Esophagus (tissue), 2 donors: ENCODE results near the gene MPRIP. TPM values are rescaled to one million over a fixed set of nuclear protein-coding genes. Genes with fewer than 3 reads are reported as not detected.

Experiments used
- H3K27ac ChIP-seq, 2 donors: one replicate each; pipeline ENCODE4 v1.5.1; 2013; ENCODE audit warnings: low read depth in 2 of 2, mild to moderate bottlenecking in 2 of 2, inconsistent platforms in 1 of 2, low read length in 1 of 2, moderate library complexity in 1 of 2
- H3K27me3 ChIP-seq, 2 donors: one replicate each; pipeline ENCODE4 v1.6.1; 2013; ENCODE audit warnings: low read length in 2 of 2, control low read depth in 1 of 2, mild to moderate bottlenecking in 1 of 2; ENCODE audit not compliant: insufficient read depth in 2 of 2, control insufficient read depth in 1 of 2
- H3K36me3 ChIP-seq, 2 donors: one replicate each; pipeline ENCODE4 v1.6.1; 2013; ENCODE audit warnings: low read length in 1 of 2; ENCODE audit not compliant: control insufficient read depth in 2 of 2, insufficient read depth in 2 of 2
- H3K4me1 ChIP-seq, 2 donors: one replicate each; pipeline ENCODE4 v1.6.1; 2013; ENCODE audit warnings: low read length in 1 of 2; ENCODE audit not compliant: control insufficient read depth in 2 of 2, insufficient read depth in 2 of 2
- H3K4me3 ChIP-seq, 2 donors: one replicate each; pipeline ENCODE4 v1.5.1; 2013; ENCODE audit warnings: low read length in 2 of 2, mild to moderate bottlenecking in 2 of 2, low read depth in 1 of 2, moderate library complexity in 1 of 2
- H3K9me3 ChIP-seq, 2 donors: one replicate each; pipeline ENCODE4 v1.6.1; 2013; ENCODE audit warnings: mild to moderate bottlenecking in 2 of 2, low read depth in 1 of 2, low read length in 1 of 2, moderate library complexity in 1 of 2; ENCODE audit not compliant: control insufficient read depth in 2 of 2, insufficient read depth in 1 of 2
- WGBS, 2 donors: extraction: QIAGEN DNeasy Blood & Tissue Kit; methylation state at CpG; one replicate each; pipeline ENCODE4 v1.1.7; 2013; 5-methylcytosine and 5-hydroxymethylcytosine counted together
- polyA plus RNA-seq, 2 donors: library from polyadenylated mRNA; stranded (reverse); fragments of 200-250 nt; gene quantifications; one replicate each; pipeline ENCODE4 v1.2.3, GENCODE V29; 2013
- donor health status: healthy with polysubstance abuse.
- donor health status: Bipolar disorder and iron deficiency.

MPRIP gene
- polyA plus RNA-seq, 2 donors = 122 to 226 TPM

- Histone ChIP-seq H3K4me1 (peaks cover 0 to 4% of the 10 kb centered on the region in 2 donors), H3K27ac (no peak overlapping the region), H3K9me3 (no peaks in the 10 kb centered on the region), H3K4me3 (no peak overlapping the region), H3K36me3 (peaks cover 27 to 63% of the 10 kb centered on the region in 2 donors), H3K27me3 (no peaks in the 10 kb centered on the region)
- 81 to 84% methylated on average over 13 of the region's 13 CpGs for WGBS, 2 donors
Measured at GRCh38 chr17:17144916-17145665, 102.8 kb downstream of the MPRIP start.

- WGBS, 2 donors = 82 to 85% methylated on average over 14 of the region's 14 CpGs
Measured at GRCh38 chr17:17146786-17147406, 104.6 kb downstream of the MPRIP start.

GRCh38 chr17:17147821-17148220, 105.6 kb downstream of the MPRIP start:
- Histone ChIP-seq H3K36me3 (peaks cover 27 to 52% of the 10 kb centered on the region in 2 donors), H3K27ac (no peak overlapping the region), H3K4me3 (no peak overlapping the region), H3K4me1 (peaks cover 10 to 12% of the 10 kb centered on the region in 2 donors), H3K9me3 (no peaks in the 10 kb centered on the region), H3K27me3 (no peaks in the 10 kb centered on the region)
- 82 to 86% methylated on average over 5 of the region's 5 CpGs for WGBS, 2 donors

More at GRCh38 chr17:17146786-17147406, 104.6 kb downstream of the MPRIP start:
- H3K27ac ChIP-seq = no peak overlapping the region
- H3K27me3 ChIP-seq = no peaks in the 10 kb centered on the region
- H3K4me1 ChIP-seq = peaks cover 2 to 3% of the 10 kb centered on the region in 2 donors
- H3K4me3 ChIP-seq = no peak overlapping the region
- H3K9me3 ChIP-seq = no peaks in the 10 kb centered on the region
- H3K36me3 ChIP-seq = peaks cover 27 to 57% of the 10 kb centered on the region in 2 donors

- H3K36me3 ChIP-seq = peaks cover 19 to 52% of the 10 kb centered on the region in 2 donors
- no peaks in the 10 kb centered on the region for H3K9me3 ChIP-seq
- 91% methylated on average over 9 of the region's 9 CpGs for WGBS, 2 donors
- H3K27me3 ChIP-seq = no peaks in the 10 kb centered on the region
- peaks cover 16 to 24% of the 10 kb centered on the region in 2 donors for H3K4me1 ChIP-seq
- H3K27ac ChIP-seq = no peak overlapping the region
- H3K4me3 ChIP-seq = no peak overlapping the region
Measured at GRCh38 chr17:17149520-17150447, 107.5 kb downstream of the MPRIP start.

- Histone ChIP-seq H3K9me3 (no peaks in the 10 kb centered on the region), H3K4me3 (no peak overlapping the region), H3K27me3 (no peaks in the 10 kb centered on the region), H3K4me1 (peaks cover 16 to 24% of the 10 kb centered on the region in 2 donors), H3K27ac (no peak overlapping the region), H3K36me3 (peaks cover 15 to 46% of the 10 kb centered on the region in 2 donors)
- WGBS, 2 donors = 90 to 93% methylated on average over 1 of the region's 1 CpG
Measured at GRCh38 chr17:17150448-17150800, 108.2 kb downstream of the MPRIP start.

GRCh38 chr17:17151055-17151454, 108.8 kb downstream of the MPRIP start:
- peak overlapping the region in 1 of 2 donors; percentile 66 for H3K27ac ChIP-seq
- H3K36me3 ChIP-seq = peaks cover 13 to 46% of the 10 kb centered on the region in 2 donors
- H3K27me3 ChIP-seq = no peaks in the 10 kb centered on the region
- no peaks in the 10 kb centered on the region for H3K9me3 ChIP-seq
- H3K4me3 ChIP-seq = no peak overlapping the region
- peaks cover 16 to 29% of the 10 kb centered on the region in 2 donors for H3K4me1 ChIP-seq
- WGBS, 2 donors = 72 to 80% methylated on average over 5 of the region's 5 CpGs

- peak overlapping the region; percentile 61 to 66 for H3K27ac ChIP-seq
- no peak overlapping the region for H3K4me3 ChIP-seq
- 68 to 81% methylated on average over 3 of the region's 3 CpGs for WGBS, 2 donors
- no peaks in the 10 kb centered on the region for H3K9me3 ChIP-seq
- peaks cover 15 to 44% of the 10 kb centered on the region in 2 donors for H3K36me3 ChIP-seq
- H3K27me3 ChIP-seq = no peaks in the 10 kb centered on the region
- peaks cover 16 to 32% of the 10 kb centered on the region in 2 donors for H3K4me1 ChIP-seq
Measured at GRCh38 chr17:17151541-17151940, 109.3 kb downstream of the MPRIP start.

- Histone ChIP-seq H3K4me1 (peaks cover 16 to 36% of the 10 kb centered on the region in 2 donors), H3K9me3 (no peaks in the 10 kb centered on the region), H3K36me3 (peaks cover 11 to 44% of the 10 kb centered on the region in 2 donors), H3K4me3 (no peak overlapping the region), H3K27me3 (no peaks in the 10 kb centered on the region), H3K27ac (peak overlapping the region; percentile 61 to 66)
- WGBS, 2 donors = 20% methylated on average over 6 to 8 of the region's 8 CpGs
Measured at GRCh38 chr17:17151962-17152361, 109.7 kb downstream of the MPRIP start.

- H3K27ac ChIP-seq = peak overlapping the region; percentile 61 to 66
- peaks cover 16 to 39% of the 10 kb centered on the region in 2 donors for H3K4me1 ChIP-seq
- H3K4me3 ChIP-seq = no peak overlapping the region
- no peaks in the 10 kb centered on the region for H3K27me3 ChIP-seq
- H3K36me3 ChIP-seq = peaks cover 7 to 44% of the 10 kb centered on the region in 2 donors
- WGBS, 2 donors = 58 to 63% methylated on average over 4 of the region's 4 CpGs
- H3K9me3 ChIP-seq = no peaks in the 10 kb centered on the region
Measured at GRCh38 chr17:17152385-17152784, 110.1 kb downstream of the MPRIP start.
